SK-N-SH treated with all-trans-retinoic acid at 6 μM for 48 hours (cell line): Measurements from ENCODE around the gene CDX1.

ENCODE experiments used
- ARNTL ChIP-seq: fragments of 450-650 bp; formaldehyde crosslinking; IDR thresholded peaks from 2 replicates; pipeline ENCODE4 v1.5.0; 2020; ENCODE audit warnings: low read depth, mild to moderate bottlenecking, moderate library complexity, borderline replicate concordance
- BACH2 ChIP-seq: fragments of 250-450 bp; sonication (Bioruptor Pico); IDR thresholded peaks from 2 replicates; pipeline ENCODE4 v1.9.0; 2021; ENCODE audit warnings: mild to moderate bottlenecking, borderline replicate concordance
- TF ChIP-seq, protein P1 (sequence below): fragments of 250-450 bp; sonication (Bioruptor Pico); IDR thresholded peaks from 2 replicates; pipeline ENCODE4 v1.8.0; 2020; ENCODE audit warnings: mild to moderate bottlenecking, moderate library complexity, borderline replicate concordance

DNA sequence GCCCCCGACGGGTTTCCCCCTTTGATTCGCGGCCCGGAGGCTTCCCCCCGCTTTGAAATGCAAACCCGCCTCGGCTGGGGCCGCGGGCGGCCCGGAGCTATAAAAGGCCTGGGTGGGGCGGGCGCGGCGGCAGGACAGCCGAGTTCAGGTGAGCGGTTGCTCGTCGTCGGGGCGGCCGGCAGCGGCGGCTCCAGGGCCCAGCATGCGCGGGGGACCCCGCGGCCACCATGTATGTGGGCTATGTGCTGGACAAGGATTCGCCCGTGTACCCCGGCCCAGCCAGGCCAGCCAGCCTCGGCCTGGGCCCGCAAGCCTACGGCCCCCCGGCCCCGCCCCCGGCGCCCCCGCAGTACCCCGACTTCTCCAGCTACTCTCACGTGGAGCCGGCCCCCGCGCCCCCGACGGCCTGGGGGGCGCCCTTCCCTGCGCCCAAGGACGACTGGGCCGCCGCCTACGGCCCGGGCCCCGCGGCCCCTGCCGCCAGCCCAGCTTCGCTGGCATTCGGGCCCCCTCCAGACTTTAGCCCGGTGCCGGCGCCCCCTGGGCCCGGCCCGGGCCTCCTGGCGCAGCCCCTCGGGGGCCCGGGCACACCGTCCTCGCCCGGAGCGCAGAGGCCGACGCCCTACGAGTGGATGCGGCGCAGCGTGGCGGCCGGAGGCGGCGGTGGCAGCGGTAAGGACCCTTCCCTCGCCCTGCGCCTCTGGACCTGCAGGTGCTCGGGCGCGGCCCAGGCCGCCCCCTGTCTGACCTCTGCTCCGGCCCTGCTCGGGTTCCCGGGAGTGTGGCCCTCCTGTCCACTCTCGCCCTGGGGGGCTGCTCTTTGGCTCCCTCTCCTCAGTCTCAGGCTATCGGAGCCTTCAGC lies at the start of gene CDX1:
- TF ChIP-seq ARNTL (CRISPR knock-in tag) (no peak), BACH2 (CRISPR knock-in tag) (no peak)
- TF ChIP-seq, protein P1, sequence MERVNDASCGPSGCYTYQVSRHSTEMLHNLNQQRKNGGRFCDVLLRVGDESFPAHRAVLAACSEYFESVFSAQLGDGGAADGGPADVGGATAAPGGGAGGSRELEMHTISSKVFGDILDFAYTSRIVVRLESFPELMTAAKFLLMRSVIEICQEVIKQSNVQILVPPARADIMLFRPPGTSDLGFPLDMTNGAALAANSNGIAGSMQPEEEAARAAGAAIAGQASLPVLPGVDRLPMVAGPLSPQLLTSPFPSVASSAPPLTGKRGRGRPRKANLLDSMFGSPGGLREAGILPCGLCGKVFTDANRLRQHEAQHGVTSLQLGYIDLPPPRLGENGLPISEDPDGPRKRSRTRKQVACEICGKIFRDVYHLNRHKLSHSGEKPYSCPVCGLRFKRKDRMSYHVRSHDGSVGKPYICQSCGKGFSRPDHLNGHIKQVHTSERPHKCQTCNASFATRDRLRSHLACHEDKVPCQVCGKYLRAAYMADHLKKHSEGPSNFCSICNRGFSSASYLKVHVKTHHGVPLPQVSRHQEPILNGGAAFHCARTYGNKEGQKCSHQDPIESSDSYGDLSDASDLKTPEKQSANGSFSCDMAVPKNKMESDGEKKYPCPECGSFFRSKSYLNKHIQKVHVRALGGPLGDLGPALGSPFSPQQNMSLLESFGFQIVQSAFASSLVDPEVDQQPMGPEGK (CRISPR knock-in tag), result no peak
